ENCODE results near the gene TREM2. TPM values are rescaled to one million over a fixed set of nuclear protein-coding genes. Genes with fewer than 3 reads are reported as not detected.

The TREM2 gene
- total and polyA plus RNA-seq, 2 of the 8 experiments (the other 6 are each of a cell fraction or from before 2014, with no cell fraction given) = 0.20 TPM; not detected in 1

DNA sequence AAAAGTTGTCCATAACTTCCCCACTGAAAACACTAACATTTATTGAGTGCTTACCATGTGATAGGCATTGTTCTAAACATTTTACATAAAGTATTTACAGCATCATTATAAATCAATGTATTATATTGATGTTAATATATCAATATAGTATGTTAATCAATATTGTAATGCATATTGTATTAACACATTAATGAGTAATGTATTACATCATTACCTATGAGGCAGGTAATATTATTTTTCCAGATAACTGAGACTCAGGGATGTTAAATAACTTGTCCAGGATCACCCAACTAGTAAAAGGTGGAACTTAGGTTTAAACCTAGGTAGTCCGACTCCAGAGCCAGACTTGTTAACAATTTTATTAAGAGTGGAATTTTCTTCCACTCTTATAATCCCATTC, 12.2 kb upstream of the TREM2 start:
- Histone ChIP-seq H4K91ac (replicated peaks; ENCODE audit: insufficient read length, low read length) (no peak overlapping the region), H3K4me3 (ENCODE audit: extremely low read depth in 1 of 4, insufficient read depth in 2 of 4, low read depth in 3 of 4, low read length in 4 of 4) (no peak overlapping the region), H3K27ac (ENCODE audit: low read depth, low read length) (no peak overlapping the region), H4K5ac (ENCODE audit: insufficient read length, low read depth, low read length) (no peak overlapping the region), H3K4ac (replicated peaks; ENCODE audit: insufficient read length, low read depth, low read length) (no peak overlapping the region), H3K79me1 (ENCODE audit: low read depth, low read length) (no peaks in the 10 kb centered on the region), H3K4me2 (ENCODE audit: insufficient read depth in 1 of 2, low read depth in 2 of 2, low read length in 2 of 2) (no peak overlapping the region), H4K8ac (ENCODE audit: extremely low read depth, insufficient read depth, low read length) (no peak overlapping the region), H2BK20ac (ENCODE audit: low read length) (no peak overlapping the region), H3K23ac (ENCODE audit: insufficient read length) (no peak overlapping the region), H3K79me2 (ENCODE audit: control insufficient read depth in 1 of 2, insufficient read depth in 2 of 2, low read length in 2 of 2) (no peaks in the 10 kb centered on the region), H3K23me2 (ENCODE audit: low read depth, low read length) (no peaks in the 10 kb centered on the region; the same call in 1 of the 2 replicates), H3K9ac (replicated peaks in 1 of 4; ENCODE audit: extremely low read depth in 1 of 4, low read depth in 3 of 4, low read length in 3 of 4) (no peak overlapping the region), H4K20me1 (replicated peaks in 1 of 2; ENCODE audit: control insufficient read depth in 1 of 2, insufficient read depth in 2 of 2, low read length in 2 of 2) (no peaks in the 10 kb centered on the region), H3K14ac (ENCODE audit: insufficient read length) (no peak overlapping the region), H3K9me3 (ENCODE audit: insufficient read depth in 2 of 2, low read depth in 1 of 2, low read length in 1 of 2) (no peaks in the 10 kb centered on the region; a peak in 1 of 4 replicates), H3K27me3 (replicated peaks in 1 of 4; ENCODE audit: control insufficient read depth in 3 of 4, extremely low read depth in 1 of 4, insufficient read depth in 3 of 4, low read length in 3 of 4) (no peaks in the 10 kb centered on the region), H3K4me1 (replicated peaks in 1 of 4; ENCODE audit: control insufficient read depth in 3 of 4, insufficient read depth in 4 of 4, low read length in 3 of 4) (peaks cover 0 to 12% (median 8%) of the 10 kb centered on the region in 4 experiments; a peak in 5 of 7 replicates), H3K56ac (replicated peaks; ENCODE audit: insufficient read length, low read depth, low read length) (no peak overlapping the region), H2AK5ac (ENCODE audit: low read depth, low read length) (no peak overlapping the region), H2BK15ac (ENCODE audit: low read length) (no peak overlapping the region), H2AFZ (ENCODE audit: low read length) (no peak overlapping the region), H2BK120ac (replicated peaks; ENCODE audit: low read depth, low read length) (no peak overlapping the region), H2BK5ac (ENCODE audit: low read depth, low read length) (no peak overlapping the region), H3K18ac (ENCODE audit: extremely low read depth, low read length) (no peak overlapping the region), H3K36me3 (ENCODE audit: control insufficient read depth in 2 of 4, insufficient read depth in 4 of 4, low read length in 3 of 4) (no peaks in the 10 kb centered on the region), H2BK12ac (ENCODE audit: low read depth, low read length) (no peak overlapping the region)
- no peak for DNase-seq (ENCODE audit: low read depth in 1 of 2, low spot score in 2 of 2)
- no peak for TF ChIP-seq SRF (IDR thresholded peaks at IDR 0.05; ENCODE audit: low read depth, low read length)
- TF ChIP-seq RBBP5 (IDR thresholded peaks at IDR 0.05; ENCODE audit: borderline replicate concordance, low read depth, low read length) = no peak
- no peak for TF ChIP-seq ATF2 (IDR thresholded peaks at IDR 0.05; ENCODE audit: low read length)
- TF ChIP-seq SP2 (IDR thresholded peaks at IDR 0.05; ENCODE audit: low read length) = no peak
- TF ChIP-seq MAX (IDR thresholded peaks at IDR 0.05) = no peak
- POLR2A ChIA-PET (ENCODE audit: partially characterized antibody) = no interaction called here
- WGBS, 2 experiments (ENCODE audit: extremely low coverage in 1 of 2, insufficient coverage in 1 of 2, insufficient read length in 1 of 2, insufficient replicate concordance in 2 of 2, low coverage in 1 of 2, low lambda C conversion rate in 2 of 2, missing lambda C conversion rate in 1 of 2) = 86% methylated on average over 1 of the region's 1 CpG; no CpG with 5 or more reads in 1 of the 2 experiments
- no peak for FAIRE-seq
- CTCF ChIA-PET (ENCODE audit: partially characterized antibody) = interaction anchor here (2.3 kb wide), 2 partner anchors 15 to 17 kb away, joined by 9 to 12 read pairs; no protein-coding TSS in a partner anchor
